Measurements from ENCODE around the gene KIF1B.
"Not testable (repeated sequence)": the region's sequence is repeated elsewhere in the genome, so short reads cannot be mapped to it uniquely, and the experiment has no call there.

Gene KIF1B

GRCh38 chr1:10322821-10323220 is 112.5 kb downstream of the KIF1B start:
- FAIRE-seq: no peak

GRCh38 chr1:10324627-10325026 is 114.3 kb downstream of the KIF1B start:
- no peak for FAIRE-seq

More at GRCh38 chr1:10322821-10323220, 112.5 kb downstream of the KIF1B start:
- DNase-seq (ENCODE audit: insufficient read length, low spot score): no peak

GRCh38 chr1:10325521-10325920 is 115.2 kb downstream of the KIF1B start:
- DNase-seq (ENCODE audit: insufficient read length, low spot score): no peak
- FAIRE-seq: no peak

More at GRCh38 chr1:10324627-10325026, 114.3 kb downstream of the KIF1B start:
- DNase-seq (ENCODE audit: insufficient read length, low spot score): no peak

GRCh38 chr1:10326251-10326650 is 115.9 kb downstream of the KIF1B start:
- FAIRE-seq (no peak), DNase-seq (ENCODE audit: insufficient read length, low spot score) (no peak)

- FAIRE-seq (no peak), DNase-seq (ENCODE audit: insufficient read length, low spot score) (no peak)
Measured at GRCh38 chr1:10328180-10328963, 118.0 kb downstream of the KIF1B start.

- no peak for FAIRE-seq
- DNase-seq (ENCODE audit: insufficient read length, low spot score): no peak
Measured at GRCh38 chr1:10337436-10337835, 127.1 kb downstream of the KIF1B start.

- peak; percentile 73 for DNase-seq (ENCODE audit: insufficient read length, low spot score)
- no peak for FAIRE-seq
Measured at GRCh38 chr1:10338047-10338446, 127.7 kb downstream of the KIF1B start.

GRCh38 chr1:10338611-10339010 is 128.2 kb downstream of the KIF1B start:
- DNase-seq (ENCODE audit: insufficient read length, low spot score): no peak
- FAIRE-seq: no peak

- FAIRE-seq (no peak), DNase-seq (ENCODE audit: insufficient read length, low spot score) (no peak)
Measured at GRCh38 chr1:10339036-10339567, 128.7 kb downstream of the KIF1B start.

GRCh38 chr1:10339815-10340214 is 129.4 kb downstream of the KIF1B start:
- FAIRE-seq (no peak), DNase-seq (ENCODE audit: insufficient read length, low spot score) (peak; percentile 6)

GRCh38 chr1:10340930-10341590 is 130.7 kb downstream of the KIF1B start:
- no peak for DNase-seq (ENCODE audit: insufficient read length, low spot score)

GRCh38 chr1:10347109-10347508 is 136.7 kb downstream of the KIF1B start:
- DNase-seq (ENCODE audit: insufficient read length, low spot score) (no peak), FAIRE-seq (no peak)

More at GRCh38 chr1:10340930-10341590, 130.7 kb downstream of the KIF1B start:
- no peak for FAIRE-seq

GRCh38 chr1:10353282-10353681 is 142.9 kb downstream of the KIF1B start:
- FAIRE-seq (no peak), DNase-seq (ENCODE audit: insufficient read length, low spot score) (no peak)

- DNase-seq (ENCODE audit: insufficient read length, low spot score) (no peak), FAIRE-seq (no peak)
Measured at GRCh38 chr1:10353693-10354092, 143.3 kb downstream of the KIF1B start.

- no peak for FAIRE-seq
Measured at GRCh38 chr1:10360045-10360444, 149.7 kb downstream of the KIF1B start.

GRCh38 chr1:10361515-10361914 is 151.1 kb downstream of the KIF1B start:
- no peak for FAIRE-seq
- no peak for DNase-seq (ENCODE audit: insufficient read length, low spot score)

More at GRCh38 chr1:10360045-10360444, 149.7 kb downstream of the KIF1B start:
- DNase-seq (ENCODE audit: insufficient read length, low spot score): no peak

GRCh38 chr1:10368194-10368593 is 157.8 kb downstream of the KIF1B start:
- no peak for DNase-seq (ENCODE audit: insufficient read length, low spot score)
- FAIRE-seq: no peak

- no peak for DNase-seq (ENCODE audit: insufficient read length, low spot score)
- FAIRE-seq: no peak
Measured at GRCh38 chr1:10374442-10374860, 164.1 kb downstream of the KIF1B start.

GRCh38 chr1:10377365-10378029 is 167.1 kb downstream of the KIF1B start:
- not testable (repeated sequence) for FAIRE-seq
- DNase-seq (ENCODE audit: insufficient read length, low spot score): peak; percentile 60

- DNase-seq (ENCODE audit: insufficient read length, low spot score) (no peak), FAIRE-seq (no peak)
Measured at GRCh38 chr1:10378081-10378841, 167.9 kb downstream of the KIF1B start.
